Lung microvascular endothelial cell (primary cell): ENCODE measurements around the gene KCNC3. TPM values are rescaled to one million over a fixed set of nuclear protein-coding genes. Genes with fewer than 3 reads are reported as not detected.

Experiments
- DNase-seq, 2 donors: peaks; one replicate each; pipeline versions ENCODE4 v3.0.0 to v3.0.0-alpha.2; 2010; ENCODE audit warnings: low read depth in 2 of 2
- total RNA-seq: library from RNA; depleted of rRNA; stranded (reverse); fragments of >200 nt; gene quantifications from 2 replicates; pipeline ENCODE4 v1.2.1, GENCODE V29; 2014

Gene KCNC3
- 0.22 and 0.40 TPM in 2 replicates for total RNA-seq

DNA sequence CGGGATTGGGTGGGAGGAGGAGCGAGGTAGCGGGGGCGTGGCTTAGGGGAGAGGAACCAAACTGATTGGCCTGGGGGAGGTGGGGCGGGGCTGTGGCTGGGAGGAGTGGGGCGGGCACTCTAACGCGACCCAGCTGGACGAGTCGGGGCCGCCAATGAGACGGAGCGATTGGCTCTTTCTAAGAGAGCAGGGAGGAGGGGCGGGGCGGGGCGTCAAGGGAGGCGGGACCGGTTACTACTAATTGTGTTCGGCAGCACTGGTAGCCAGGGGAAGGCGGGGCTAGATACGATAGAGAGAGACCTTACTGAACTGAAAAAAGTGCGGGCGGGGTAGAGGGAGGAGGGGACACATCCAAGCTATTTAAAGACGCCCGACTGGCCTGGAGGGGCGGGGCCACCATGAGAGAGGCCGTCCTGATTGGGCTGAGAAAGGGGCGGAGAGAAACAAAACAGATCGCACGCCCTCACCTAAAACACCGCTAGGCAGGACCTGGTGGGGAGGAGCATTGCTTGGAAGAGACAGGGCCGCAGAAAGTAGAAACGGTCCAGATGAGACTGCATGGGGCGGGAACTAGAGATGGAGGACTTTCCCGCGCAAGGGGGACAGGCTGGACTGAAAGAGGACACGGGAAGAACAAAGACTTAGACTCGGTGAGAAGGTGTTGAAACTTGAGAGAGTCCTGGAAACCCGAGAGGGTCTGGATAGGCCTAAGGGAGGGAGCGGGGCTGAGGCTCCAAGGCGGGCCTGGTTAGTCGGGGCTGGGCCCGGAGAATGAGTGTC is at the start of gene KCNC3:
KCNC3 (minus strand) TSS at position 232 of the 780 bp plus-strand sequence. CDS start 295 bp downstream, outside the sequence.
- peak; percentile 100 for DNase-seq

GRCh38 chr19:50378863-50379236 is 49.7 kb upstream of the KCNC3 start:
- no peak for DNase-seq

DNA sequence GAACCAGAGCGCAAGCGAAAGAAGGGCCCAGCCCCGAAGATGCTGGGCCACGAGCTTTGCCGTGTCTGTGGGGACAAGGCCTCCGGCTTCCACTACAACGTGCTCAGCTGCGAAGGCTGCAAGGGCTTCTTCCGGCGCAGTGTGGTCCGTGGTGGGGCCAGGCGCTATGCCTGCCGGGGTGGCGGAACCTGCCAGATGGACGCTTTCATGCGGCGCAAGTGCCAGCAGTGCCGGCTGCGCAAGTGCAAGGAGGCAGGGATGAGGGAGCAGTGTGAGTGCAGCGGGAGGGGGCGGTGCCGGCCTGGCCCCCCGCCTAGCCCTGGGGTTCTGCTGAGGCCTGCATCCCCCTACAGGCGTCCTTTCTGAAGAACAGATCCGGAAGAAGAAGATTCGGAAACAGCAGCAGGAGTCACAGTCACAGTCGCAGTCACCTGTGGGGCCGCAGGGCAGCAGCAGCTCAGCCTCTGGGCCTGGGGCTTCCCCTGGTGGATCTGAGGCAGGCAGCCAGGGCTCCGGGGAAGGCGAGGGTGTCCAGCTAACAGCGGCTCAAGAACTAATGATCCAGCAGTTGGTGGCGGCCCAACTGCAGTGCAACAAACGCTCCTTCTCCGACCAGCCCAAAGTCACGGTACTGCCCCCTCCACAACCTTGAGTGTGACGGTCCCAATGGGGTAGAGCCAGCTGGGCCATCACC is 49.1 kb upstream of the KCNC3 start:
- no peak for DNase-seq

- DNase-seq, result no peak
Observed at GRCh38 chr19:50377517-50377916, 48.3 kb upstream of the KCNC3 start.

- no peak for DNase-seq
Observed at GRCh38 chr19:50377051-50377461, 47.9 kb upstream of the KCNC3 start.

DNA sequence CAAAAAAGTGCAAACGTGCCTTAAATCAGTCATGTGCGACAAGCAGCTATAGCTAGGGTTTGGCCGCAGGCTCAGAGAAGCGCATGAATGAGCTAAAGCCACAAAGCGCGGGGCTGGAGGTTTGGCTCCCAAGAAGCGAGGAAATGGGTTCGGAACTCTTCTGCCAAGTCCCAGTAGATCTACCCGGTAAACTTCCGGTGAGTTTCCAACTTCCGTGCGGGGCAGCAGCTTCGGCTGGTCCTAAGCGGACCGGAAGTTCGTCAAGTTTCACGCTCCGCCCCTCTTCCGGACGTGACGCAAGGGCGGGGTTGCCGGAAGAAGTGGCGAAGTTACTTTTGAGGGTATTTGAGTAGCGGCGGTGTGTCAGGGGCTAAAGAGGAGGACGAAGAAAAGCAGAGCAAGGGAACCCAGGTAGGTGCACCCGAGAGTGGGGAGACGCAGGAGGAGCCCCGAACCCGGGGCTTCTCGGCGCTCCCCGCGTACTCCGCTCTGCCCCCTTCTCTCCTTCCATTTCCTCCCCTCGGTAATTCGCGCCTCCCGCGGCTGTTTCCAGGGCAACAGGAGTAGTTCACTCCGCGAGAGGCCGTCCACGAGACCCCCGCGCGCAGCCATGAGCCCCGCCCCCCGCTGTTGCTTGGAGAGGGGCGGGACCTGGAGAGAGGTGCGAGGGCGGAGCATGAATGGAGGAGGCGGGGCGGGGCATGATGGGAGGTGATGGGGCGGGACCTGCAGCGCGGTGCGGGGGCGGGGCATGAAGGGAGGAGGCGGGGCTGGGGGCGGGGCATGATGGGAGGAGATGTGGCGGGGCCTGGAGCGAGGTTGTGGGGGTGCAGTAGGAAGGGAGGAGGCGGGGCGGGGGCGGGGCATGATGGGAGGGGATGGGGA is 47.2 kb upstream of the KCNC3 start, which contains the start of gene NR1H2:
NR1H2 (plus strand) TSS at position 292 of the 885 bp plus-strand sequence. CDS start 1,149 bp downstream, outside the sequence.
- peak; percentile 99 for DNase-seq

DNA sequence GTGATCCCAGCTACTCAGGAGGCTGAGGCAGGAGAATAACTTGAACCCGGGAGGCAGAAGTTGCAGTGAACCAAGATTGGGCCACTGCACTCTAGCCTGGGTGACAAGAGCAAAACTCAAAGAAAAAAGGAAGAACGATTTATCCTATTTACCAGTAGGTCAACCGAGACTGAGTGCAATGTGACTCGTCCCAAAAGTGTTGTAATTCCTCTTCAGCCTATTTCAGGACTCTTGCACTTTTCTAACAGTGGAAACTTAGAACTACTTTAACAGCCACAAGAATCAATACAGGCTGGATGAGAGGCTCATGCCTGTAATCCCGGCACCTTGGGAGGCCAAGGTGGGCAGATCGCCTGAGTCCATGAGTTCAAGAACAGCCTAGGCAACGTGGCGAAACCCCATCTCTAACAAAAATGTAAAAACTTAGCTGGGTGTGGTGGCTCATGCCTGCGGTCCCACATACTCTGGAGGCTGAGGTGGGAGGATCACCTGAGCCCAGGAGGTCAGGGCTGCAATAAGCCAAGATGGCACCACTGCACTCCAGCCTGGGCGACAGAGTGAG is 42.8 kb upstream of the KCNC3 start:
- no peak for DNase-seq

GRCh38 chr19:50368649-50369570 is 39.7 kb upstream of the KCNC3 start:
- peak; percentile 84 to 85 for DNase-seq

- DNase-seq, result no peak
Observed at GRCh38 chr19:50365434-50366306, 36.5 kb upstream of the KCNC3 start, which contains the start of gene NAPSA. TSS of gene NAPSA (minus strand) at chr19:50365639. CDS start at chr19:50365621, 18 bp downstream.

GRCh38 chr19:50362656-50363424 is 33.7 kb upstream of the KCNC3 start:
- no peak for DNase-seq

DNA sequence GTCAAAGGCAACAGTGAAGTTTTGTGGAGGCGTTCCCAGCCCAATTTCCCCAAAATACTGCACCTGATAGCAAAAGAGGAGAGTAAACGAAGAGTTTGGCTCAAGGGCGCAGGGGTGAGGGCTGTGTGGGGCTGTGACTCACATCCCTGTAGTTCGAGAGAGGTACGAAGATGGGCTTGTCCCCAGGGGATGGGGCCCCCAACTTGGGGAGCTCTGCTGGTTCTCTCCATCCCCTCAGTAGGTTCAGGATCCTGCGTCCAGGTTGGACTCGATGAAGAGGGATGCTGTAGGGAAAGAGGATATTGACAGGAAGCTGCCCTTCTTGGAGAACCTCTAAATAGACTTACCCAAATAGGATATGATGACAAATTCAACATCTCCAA is 32.8 kb upstream of the KCNC3 start:
- no peak for DNase-seq

- DNase-seq, result no peak
Observed at GRCh38 chr19:50361290-50362029, 32.3 kb upstream of the KCNC3 start.

GRCh38 chr19:50359328-50359818 is 30.2 kb upstream of the KCNC3 start:
- no peak for DNase-seq

DNA sequence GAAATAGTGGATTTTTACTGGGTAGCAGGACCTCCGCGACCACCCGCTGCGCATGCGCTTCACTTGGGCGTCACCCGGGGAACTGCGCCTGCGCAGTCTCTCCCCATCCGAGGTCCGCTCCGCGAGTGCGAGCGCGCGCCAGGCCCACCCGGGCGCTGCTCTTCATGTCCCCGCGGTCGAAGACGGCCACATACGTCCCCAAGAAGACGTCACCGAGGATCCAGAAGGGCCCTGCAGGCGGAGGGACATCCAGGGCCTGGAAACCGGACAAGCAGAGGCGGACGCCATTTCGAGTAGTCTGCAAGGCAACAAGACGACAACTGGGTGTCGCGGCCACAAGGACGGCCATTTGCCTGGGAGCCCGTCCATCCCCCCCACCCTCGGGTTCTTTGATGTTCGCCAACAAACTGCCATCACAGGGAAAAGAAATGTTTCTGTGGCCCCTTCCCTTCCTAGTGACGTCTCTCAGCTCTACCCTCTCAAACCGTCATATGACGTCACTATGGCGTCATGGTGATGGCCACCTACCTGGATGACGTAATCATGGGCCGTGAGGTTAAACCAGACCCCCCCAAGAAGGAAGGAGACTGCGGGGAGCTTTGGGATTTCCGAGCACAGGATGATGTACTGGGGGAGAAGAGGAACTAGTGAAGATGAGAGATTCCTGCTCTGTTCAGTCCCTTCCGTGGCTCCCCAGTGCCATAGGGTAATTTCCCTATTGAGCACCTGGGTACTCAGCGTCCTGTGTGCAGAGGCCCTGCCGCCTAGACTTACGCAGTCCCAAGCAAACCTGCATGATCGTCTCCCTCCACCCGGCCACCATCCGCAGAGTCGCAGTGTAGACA is 29.5 kb upstream of the KCNC3 start:
- peak; percentile 39 to 73 for DNase-seq

- peak; percentile 66 to 69 for DNase-seq
Observed at GRCh38 chr19:50357178-50358100, 28.3 kb upstream of the KCNC3 start.
